ENCODE data around the gene IMMP2L.
"Not testable (repeated sequence)": the region's sequence is repeated elsewhere in the genome, so short reads cannot be mapped to it uniquely, and the experiment has no call there.

The IMMP2L gene

GRCh38 chr7:111505422-111505821, 56.9 kb downstream of the IMMP2L start:
- DNase-seq, result not testable (repeated sequence)

GRCh38 chr7:111501799-111502198, 60.5 kb downstream of the IMMP2L start:
- DNase-seq, result not testable (repeated sequence)

DNA sequence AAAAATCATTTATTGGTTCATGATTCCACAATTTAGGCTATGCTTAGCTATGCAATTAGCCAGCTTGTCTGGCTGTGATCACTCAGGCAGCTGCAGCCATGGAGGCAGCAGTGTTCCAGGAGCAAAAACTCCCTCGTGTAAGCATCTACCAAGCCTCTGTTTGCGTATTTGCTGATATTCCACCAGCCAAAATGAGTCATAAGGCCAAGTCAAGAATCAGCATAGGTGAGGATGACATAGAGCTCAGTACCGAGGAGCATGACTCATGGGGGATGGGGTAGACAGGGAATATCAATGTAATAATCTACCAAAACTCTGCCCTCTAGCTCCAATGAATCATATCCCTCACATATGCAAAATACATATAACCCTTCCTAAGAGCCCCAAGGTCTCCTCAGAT, 63.3 kb downstream of the IMMP2L start:
- no peak for DNase-seq

DNA sequence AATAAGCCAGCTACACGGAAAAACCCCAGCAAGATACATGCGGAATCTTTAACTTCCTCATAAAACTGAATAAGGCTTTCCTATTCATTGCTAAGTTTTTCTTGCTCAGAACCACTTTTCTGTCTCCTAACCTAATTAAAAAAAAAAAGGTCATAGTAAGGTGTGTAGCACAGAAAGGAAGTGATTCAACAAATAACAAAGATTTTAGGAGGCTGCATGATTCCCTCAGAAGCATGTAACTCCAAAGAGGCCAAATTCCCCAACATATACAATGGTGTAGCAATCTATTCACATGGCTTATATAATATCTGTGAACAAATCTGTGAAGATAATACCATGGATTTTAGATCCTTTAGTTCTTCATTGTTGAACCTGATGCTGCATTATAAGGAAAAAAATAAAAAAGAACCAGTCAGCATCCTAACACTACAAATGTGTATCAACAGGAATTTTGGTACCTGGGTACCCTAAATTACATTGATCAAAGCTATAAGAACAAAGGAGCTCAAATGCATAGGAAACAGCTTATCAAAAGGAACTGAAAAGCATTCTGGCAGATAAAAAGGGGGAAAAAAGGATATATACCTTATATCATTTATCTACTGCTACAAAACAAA, 63.8 kb downstream of the IMMP2L start:
- no peak for DNase-seq

GRCh38 chr7:111495173-111495810, 67.0 kb downstream of the IMMP2L start:
- DNase-seq, result no peak

GRCh38 chr7:111492234-111492633, 70.1 kb downstream of the IMMP2L start:
- DNase-seq, result no peak

- no peak for DNase-seq
Observed at GRCh38 chr7:111486472-111487142, 75.7 kb downstream of the IMMP2L start.

DNA sequence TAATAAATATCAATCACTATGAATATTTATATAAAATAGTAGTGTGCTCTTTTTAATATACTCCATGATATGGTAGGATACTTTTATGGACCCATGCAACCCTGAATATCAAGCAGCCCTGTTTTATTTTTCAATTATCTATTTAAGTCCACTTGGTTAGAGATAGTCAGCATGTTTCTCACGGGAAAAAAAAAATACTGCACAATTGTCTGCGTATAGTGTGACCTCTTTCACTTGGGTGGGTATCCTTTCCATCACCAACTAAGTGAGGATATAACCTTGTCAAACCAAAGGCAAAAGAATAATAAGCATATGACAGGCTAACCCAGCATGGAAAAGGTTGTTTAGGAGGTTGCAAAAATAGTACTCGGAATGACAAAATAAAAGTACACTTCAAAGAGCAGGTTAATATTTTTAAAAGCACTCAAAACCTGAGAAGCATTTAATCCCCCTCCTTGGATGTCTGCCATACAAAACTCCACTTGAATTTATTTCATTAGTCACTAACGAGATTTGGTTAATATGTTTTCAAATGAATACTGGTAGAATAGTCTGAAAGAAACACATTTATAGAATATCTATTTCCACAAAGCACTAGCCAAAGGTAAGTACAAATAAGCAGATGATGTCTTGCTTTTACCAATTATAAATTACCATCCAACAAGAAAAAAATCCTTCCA, 76.5 kb downstream of the IMMP2L start:
- DNase-seq, result no peak

GRCh38 chr7:111483078-111483477, 79.2 kb downstream of the IMMP2L start:
- no peak for DNase-seq

DNA sequence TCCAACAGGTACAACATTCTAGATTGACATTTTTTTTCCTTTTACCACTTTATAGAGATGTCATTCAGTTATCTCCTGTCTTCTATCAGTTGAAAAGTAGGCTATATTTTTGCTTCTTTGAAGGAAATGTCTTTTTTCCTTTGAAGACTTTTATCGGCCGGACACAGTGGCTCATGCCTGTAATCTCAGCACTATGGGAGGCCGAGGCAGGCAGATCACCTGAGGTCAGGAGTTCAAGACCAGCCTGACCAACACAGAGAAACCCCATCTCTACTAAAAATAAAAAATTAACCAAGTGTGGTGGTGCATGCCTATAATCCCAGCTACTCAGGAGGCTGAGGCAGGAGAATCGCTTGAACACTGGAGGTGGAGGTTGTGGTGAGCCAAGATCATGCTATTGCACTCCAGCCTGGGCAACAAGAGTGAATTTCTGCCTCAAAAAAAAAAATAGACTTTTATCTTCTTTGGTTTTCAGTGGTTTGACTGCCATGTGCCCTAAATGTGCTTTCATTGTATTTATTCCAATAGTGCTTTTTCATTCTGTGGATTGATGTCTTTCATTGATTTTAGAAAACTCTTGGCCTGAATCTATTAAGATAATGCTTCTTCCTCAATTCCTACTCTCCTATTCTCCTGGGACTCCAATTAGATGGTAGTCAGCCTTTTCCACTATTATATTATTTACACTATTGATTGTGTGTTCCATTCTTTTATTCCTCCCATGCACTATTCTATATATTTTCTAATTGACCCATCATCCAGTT, 84.6 kb downstream of the IMMP2L start:
- DNase-seq, result no peak

GRCh38 chr7:111476586-111477293, 85.6 kb downstream of the IMMP2L start:
- DNase-seq, result no peak

DNA sequence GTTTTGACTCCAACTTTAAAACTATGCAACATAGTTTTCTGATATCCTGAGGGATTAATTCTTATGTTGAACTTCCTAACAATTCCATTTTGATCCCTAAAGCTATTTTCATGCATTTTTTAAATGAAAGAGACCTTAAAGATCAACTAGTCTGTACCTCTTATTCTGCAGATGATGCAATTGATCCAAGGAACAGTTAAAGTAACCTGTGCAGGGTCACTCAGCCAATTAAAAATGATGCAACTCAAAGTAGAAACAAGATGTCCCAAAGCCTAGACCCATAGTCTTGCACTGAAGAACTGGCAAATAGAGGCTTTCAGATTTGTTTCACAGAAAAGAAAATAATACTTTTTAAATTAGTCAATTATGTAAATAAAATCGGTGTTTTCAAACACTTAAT, 86.3 kb downstream of the IMMP2L start:
- no peak for DNase-seq

- no peak for DNase-seq
Observed at GRCh38 chr7:111475419-111475748, 86.9 kb downstream of the IMMP2L start.

DNA sequence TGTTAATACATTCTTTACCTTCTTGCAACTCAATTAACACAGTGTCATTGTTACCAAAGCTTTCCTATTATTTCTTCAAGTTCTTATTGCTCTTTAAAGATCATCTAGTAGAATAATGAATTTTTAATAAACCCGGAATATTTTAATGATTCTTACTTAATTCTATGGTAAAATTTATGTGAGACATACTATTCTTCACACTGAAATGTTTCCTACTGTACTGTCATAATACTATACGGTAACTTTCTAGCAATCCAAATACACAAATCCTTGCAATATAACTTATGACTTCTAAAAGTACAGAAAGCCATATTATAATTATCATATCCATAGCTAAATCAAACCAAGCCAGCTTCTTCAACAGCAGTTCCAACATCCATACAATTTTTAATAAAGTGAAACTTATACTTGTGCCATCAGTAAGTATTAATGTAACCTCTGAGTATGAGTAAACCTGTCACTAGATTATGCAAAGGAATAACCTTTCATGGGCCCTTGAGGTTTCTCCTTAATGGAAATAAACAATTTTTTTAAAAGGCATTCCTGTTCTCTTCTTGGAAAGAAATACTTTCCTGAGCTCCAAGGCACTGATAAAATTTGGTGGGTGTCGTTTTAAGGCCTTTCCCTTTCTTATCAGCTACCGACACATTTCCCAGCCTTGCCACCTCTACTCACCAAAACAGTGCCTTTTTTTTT, 87.4 kb downstream of the IMMP2L start:
- DNase-seq, result no peak

GRCh38 chr7:111473449-111474198, 88.7 kb downstream of the IMMP2L start:
- no peak for DNase-seq

DNA sequence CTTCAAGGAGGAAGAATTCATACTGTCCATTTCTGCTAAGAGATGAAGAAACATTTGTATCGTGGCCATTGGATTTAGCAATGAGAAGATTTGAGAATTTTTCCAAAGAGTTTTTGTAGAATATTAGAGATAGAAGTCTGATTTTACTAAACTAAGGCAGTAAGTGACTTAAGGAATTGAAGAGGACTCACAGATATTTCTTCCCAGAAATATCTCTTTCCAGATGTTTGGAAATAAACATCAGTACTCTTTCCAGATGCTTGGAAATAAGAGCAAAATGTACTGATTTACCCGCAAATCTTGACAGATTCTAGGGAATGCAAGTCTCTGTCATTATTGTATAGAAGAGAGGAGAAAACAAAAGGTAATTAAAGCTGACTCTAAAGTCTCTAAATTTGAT, 91.3 kb downstream of the IMMP2L start:
- no peak for DNase-seq

DNA sequence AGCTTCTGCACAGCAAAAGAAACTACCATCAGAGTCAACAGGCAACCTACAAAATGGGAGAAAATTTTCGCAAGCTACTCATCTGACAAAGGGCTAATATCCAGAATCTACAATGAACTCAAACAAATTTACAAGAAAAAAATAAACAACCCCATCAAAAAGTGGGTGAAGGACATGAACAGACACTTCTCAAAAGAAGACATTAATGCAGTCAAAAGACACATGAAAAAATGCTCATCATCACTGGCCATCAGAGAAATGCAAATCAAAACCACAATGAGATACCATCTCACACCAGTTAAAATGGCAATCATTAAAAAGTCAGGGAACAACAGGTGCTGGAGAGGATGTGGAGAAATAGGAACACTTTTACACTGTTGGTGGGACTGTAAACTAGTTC, 92.4 kb downstream of the IMMP2L start:
- not testable (repeated sequence) for DNase-seq

DNA sequence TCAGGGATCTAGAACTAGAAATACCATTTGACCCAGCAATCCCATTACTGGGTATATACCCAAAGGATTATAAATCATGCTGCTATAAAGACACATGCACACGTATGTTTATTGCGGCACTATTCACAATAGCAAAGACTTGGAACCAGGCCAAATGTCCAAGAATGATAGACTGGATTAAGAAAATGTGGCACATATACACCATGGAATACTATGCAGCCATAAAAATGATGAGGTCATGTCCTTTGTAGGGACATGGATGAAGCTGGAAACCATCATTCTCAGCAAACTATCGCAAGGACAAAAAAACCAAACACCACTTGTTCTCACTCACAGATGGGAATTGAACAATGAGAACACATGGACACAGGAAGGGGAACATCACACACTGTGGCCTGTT, 96.5 kb downstream of the IMMP2L start:
- DNase-seq, result not testable (repeated sequence)

GRCh38 chr7:111460695-111461094, 101.6 kb downstream of the IMMP2L start:
- no peak for DNase-seq

GRCh38 chr7:111459757-111460280, 102.5 kb downstream of the IMMP2L start:
- DNase-seq, result no peak
